T-cell (primary cell): ENCODE measurements around the gene ZFAND4. TPM values are rescaled to one million over a fixed set of nuclear protein-coding genes. Genes with fewer than 3 reads are reported as not detected.
"Not testable (repeated sequence)": the region's sequence is repeated elsewhere in the genome, so short reads cannot be mapped to it uniquely, and the experiment has no call there.

ENCODE experiments used
- ATAC-seq, 4 experiments: fragments of 200-7000 bp in 3 of 4; fragments of 150-1000 bp in 1 of 4; cut with Tn5 transposase; replicated peaks in 1 of 4; 1 replicate in 3 of 4; 2 replicates in 1 of 4; pipeline ENCODE4 v1.10.0; 2021; ENCODE audit warnings: moderate library complexity in 3 of 4, mild to moderate bottlenecking in 2 of 4, moderate number of reproducible peaks in 1 of 4
- CTCF ChIA-PET, 2 donors: fragments of 300-600 bp; sonication (Branson Sonifier 250); formaldehyde crosslinking; loops; one replicate each; lab custom pipeline; 2022; ENCODE audit warnings: antibody characterized with exemption in 2 of 2; lab: Charles Lee
- POLR2A ChIA-PET, 2 donors: fragments of 300-600 bp; sonication (Branson Sonifier 250); formaldehyde crosslinking; loops; one replicate each; lab custom pipeline; 2022; ENCODE audit warnings: antibody characterized with exemption in 2 of 2; lab: Charles Lee
- DNase-seq, 35 experiments: peaks; one replicate each; pipeline versions ENCODE4 v3.0.0 to v3.0.0-alpha.2; 2013 to 2023
- H3K27ac ChIP-seq: one replicate; pipeline ENCODE4 v1.5.1; 2013; ENCODE audit warnings: low read length
- H3K27me3 ChIP-seq, 2 experiments: replicated peaks in 1 of 2; 1 replicate in 1 of 2; 2 replicates in 1 of 2; pipeline versions ENCODE4 v1.6.1 to v1.7.0; 2013; ENCODE audit warnings: low read length in 1 of 2, mixed read lengths in 1 of 2; ENCODE audit not compliant: control insufficient read depth in 2 of 2, insufficient read depth in 2 of 2; ENCODE audit errors: extremely low read depth in 1 of 2
- H3K36me3 ChIP-seq, 2 donors: 1 replicate in 1 of 2; 2 replicates in 1 of 2; pipeline versions ENCODE4 v1.6.1 to v1.7.0; 2013; ENCODE audit warnings: low read length in 1 of 2; ENCODE audit not compliant: control insufficient read depth in 2 of 2, insufficient read depth in 1 of 2; ENCODE audit errors: extremely low read depth in 1 of 2
- H3K4me1 ChIP-seq, 2 experiments: 1 replicate in 1 of 2; 2 replicates in 1 of 2; pipeline versions ENCODE4 v1.6.1 to v1.7.0; 2013; ENCODE audit warnings: low read length in 2 of 2, mixed read lengths in 1 of 2; ENCODE audit not compliant: insufficient read depth in 2 of 2, control insufficient read depth in 1 of 2; ENCODE audit errors: extremely low read depth in 1 of 2
- H3K4me3 ChIP-seq, 2 donors: 1 replicate in 1 of 2; 2 replicates in 1 of 2; pipeline versions ENCODE4 v1.5.1 to v1.7.0; 2013; ENCODE audit warnings: mild to moderate bottlenecking in 2 of 2, low read length in 1 of 2, moderate library complexity in 1 of 2; ENCODE audit not compliant: control insufficient read depth in 1 of 2; ENCODE audit errors: extremely low read depth in 1 of 2
- H3K9me3 ChIP-seq: 2 replicates; pipeline ENCODE4 v1.7.0; 2013
- H3K27ac Mint-ChIP-seq, 2 donors: one replicate each; pipeline ENCODE4 v1.8.0; 2020 to 2021; ENCODE audit warnings: mild to moderate bottlenecking in 2 of 2, mixed read lengths in 2 of 2
- H3K27me3 Mint-ChIP-seq, 2 donors: one replicate each; pipeline ENCODE4 v1.8.0; 2021 to 2022; ENCODE audit warnings: mixed read lengths in 2 of 2
- H3K36me3 Mint-ChIP-seq: one replicate; pipeline ENCODE4 v1.8.0; 2021; ENCODE audit warnings: mixed read lengths
- H3K4me1 Mint-ChIP-seq, 3 donors: one replicate each; pipeline ENCODE4 v1.8.0; 2020 to 2022; ENCODE audit warnings: mixed read lengths in 3 of 3, mild to moderate bottlenecking in 1 of 3
- H3K4me3 Mint-ChIP-seq, 3 donors: one replicate each; pipeline ENCODE4 v1.8.0; 2020 to 2022; ENCODE audit warnings: mild to moderate bottlenecking in 3 of 3, mixed read lengths in 3 of 3, moderate library complexity in 3 of 3
- H3K9me3 Mint-ChIP-seq, 3 donors: one replicate each; pipeline ENCODE4 v1.8.0; 2020 to 2022; ENCODE audit warnings: mixed read lengths in 3 of 3
- WGBS: methylation state at CpG from one replicate; pipeline ENCODE4 v1.1.5; 2013; ENCODE audit warnings: missing lambda C conversion rate; ENCODE audit not compliant: insufficient coverage; 5-methylcytosine and 5-hydroxymethylcytosine counted together
- total RNA-seq, 35 experiments: library from RNA in 6 of 35; stranded (reverse) in 6 of 35; fragments of 120-200 nt in 1 of 35; gene quantifications; one replicate each; pipeline versions ENCODE4 v1.2.1 to v1.2.4 and lab custom pipeline; 2013 to 2026

Gene ZFAND4
- total RNA-seq, 5 donors from 2014 or later (not counting 1 experiment from before 2014, with no cell fraction given) = 26.8 to 32.1 (median 30.6) TPM

GRCh38 chr10:45678467-45678866 is 5.9 kb upstream of the ZFAND4 start:
- H3K27ac ChIP-seq, ATAC-seq, H3K9me3 Mint-ChIP-seq, H3K27me3 Mint-ChIP-seq, H3K9me3 ChIP-seq, H3K27me3 ChIP-seq, DNase-seq, H3K4me3 ChIP-seq, CTCF ChIA-PET, H3K4me1 ChIP-seq, H3K27ac Mint-ChIP-seq, H3K36me3 Mint-ChIP-seq, H3K36me3 ChIP-seq, POLR2A ChIA-PET, H3K4me1 Mint-ChIP-seq, H3K4me3 Mint-ChIP-seq: not testable (repeated sequence)
- WGBS = 86% methylated on average over 4 of the region's 14 CpGs

GRCh38 chr10:45675388-45675787 is 2.8 kb upstream of the ZFAND4 start:
- ATAC-seq (no peak), DNase-seq (no peak)
- Mint-ChIP-seq H3K9me3 (no peaks in the 10 kb centered on the region), H3K36me3 (no peaks in the 10 kb centered on the region), H3K27ac (no peak overlapping the region), H3K4me1 (peaks cover 18 to 22% (median 20%) of the 10 kb centered on the region in 3 donors), H3K27me3 (no peaks in the 10 kb centered on the region), H3K4me3 (no peak overlapping the region)
- H3K4me3 ChIP-seq = no peak overlapping the region
- no peaks in the 10 kb centered on the region for H3K9me3 ChIP-seq
- peaks cover 0 to 11% of the 10 kb centered on the region in 2 experiments for H3K4me1 ChIP-seq
- H3K36me3 ChIP-seq = no peaks in the 10 kb centered on the region
- no peak overlapping the region for H3K27ac ChIP-seq
- WGBS = 88% methylated on average over 3 of the region's 8 CpGs
- ChIA-PET CTCF (interaction anchor here in 1 of 2 donors (0.6 kb wide), 1 partner anchor 81 kb away, joined by 4 read pairs; no protein-coding TSS in a partner anchor), POLR2A (interaction anchor here in 1 of 2 donors (0.6 to 0.7 kb wide), 2 partner anchors 29 to 207 kb away, joined by 4 read pairs; no protein-coding TSS in a partner anchor)
- no peaks in the 10 kb centered on the region for H3K27me3 ChIP-seq

GRCh38 chr10:45673074-45673648 is 589 bp upstream of the ZFAND4 start:
- POLR2A ChIA-PET = no interaction called here
- peaks cover 0 to 13% of the 10 kb centered on the region in 2 experiments for H3K4me1 ChIP-seq
- CTCF ChIA-PET = interaction anchor here in 1 of 2 donors (0.6 kb wide), 1 partner anchor 29 kb away, joined by 4 read pairs; no protein-coding TSS in a partner anchor
- no peaks in the 10 kb centered on the region for H3K9me3 ChIP-seq
- H3K27me3 ChIP-seq = no peaks in the 10 kb centered on the region
- H3K36me3 ChIP-seq = no peaks in the 10 kb centered on the region
- Mint-ChIP-seq H3K4me1 (peaks cover 38 to 42% (median 40%) of the 10 kb centered on the region in 3 donors), H3K9me3 (no peaks in the 10 kb centered on the region), H3K4me3 (peak overlapping the region; percentile 83 to 85 (median 85)), H3K27ac (peak overlapping the region; percentile 77 to 79), H3K36me3 (no peaks in the 10 kb centered on the region), H3K27me3 (no peaks in the 10 kb centered on the region)
- no peak for ATAC-seq
- DNase-seq = peak in 1 of 35 experiments; percentile 26
- H3K27ac ChIP-seq = peak overlapping the region; percentile 78
- 77% methylated on average over 19 of the region's 19 CpGs for WGBS
- H3K4me3 ChIP-seq = peak overlapping the region; percentile 84

- H3K4me3 ChIP-seq, H3K27me3 ChIP-seq, H3K9me3 ChIP-seq, ATAC-seq, H3K27ac ChIP-seq, H3K36me3 ChIP-seq, H3K27me3 Mint-ChIP-seq, H3K9me3 Mint-ChIP-seq, H3K36me3 Mint-ChIP-seq, DNase-seq: not testable (repeated sequence)
- Mint-ChIP-seq H3K4me3 (peak overlapping the region; percentile 85 to 95 (median 88)), H3K4me1 (peaks cover 50 to 55% (median 53%) of the 10 kb centered on the region in 3 donors), H3K27ac (peak overlapping the region in 1 of 2 donors; percentile 93)
- POLR2A ChIA-PET = interaction anchor here in 1 of 2 donors (1.3 kb wide), 1 partner anchor 78 kb away, joined by 4 read pairs; no protein-coding TSS in a partner anchor
- CTCF ChIA-PET = interaction anchor here (0.5 to 1.3 kb wide), 5 partner anchors 15 to 241 kb away, joined by 3 to 5 read pairs (median 3); no protein-coding TSS in a partner anchor
- H3K4me1 ChIP-seq = peaks cover 0 to 13% of the 10 kb centered on the region in 2 experiments
- WGBS = 83% methylated on average over 1 of the region's 4 CpGs
Measured at GRCh38 chr10:45671300-45671699, 1.3 kb downstream of the ZFAND4 start.

- POLR2A ChIA-PET, H3K9me3 ChIP-seq, H3K27me3 Mint-ChIP-seq, H3K27ac ChIP-seq, H3K36me3 ChIP-seq, H3K4me3 ChIP-seq, ATAC-seq, H3K27me3 ChIP-seq, H3K9me3 Mint-ChIP-seq, CTCF ChIA-PET, DNase-seq, H3K36me3 Mint-ChIP-seq: not testable (repeated sequence)
- no CpG with 5 or more reads among the region's 3 CpGs for WGBS
- H3K4me1 Mint-ChIP-seq = peaks cover 56 to 59% (median 57%) of the 10 kb centered on the region in 3 donors
- H3K27ac Mint-ChIP-seq = peak overlapping the region in 1 of 2 donors; percentile 75
- peak overlapping the region in 2 of 3 donors; percentile 23 to 28 for H3K4me3 Mint-ChIP-seq
- H3K4me1 ChIP-seq = peaks cover 0 to 13% of the 10 kb centered on the region in 2 experiments
Measured at GRCh38 chr10:45669897-45670296, 2.7 kb downstream of the ZFAND4 start.

GRCh38 chr10:45660876-45661411 is 11.6 kb downstream of the ZFAND4 start:
- peaks cover 3 to 22% of the 10 kb centered on the region in 2 donors for H3K36me3 ChIP-seq
- H3K4me1 Mint-ChIP-seq = peaks cover 30 to 54% (median 49%) of the 10 kb centered on the region in 3 donors
- peaks cover 68% of the 10 kb centered on the region for H3K36me3 Mint-ChIP-seq
- no peaks in the 10 kb centered on the region for H3K27me3 Mint-ChIP-seq
- H3K27ac Mint-ChIP-seq = peak overlapping the region; percentile 59 to 75
- H3K9me3 ChIP-seq = peaks cover 3% of the 10 kb centered on the region
- H3K27ac ChIP-seq = no peak overlapping the region
- POLR2A ChIA-PET = no interaction called here
- ATAC-seq (no peak), DNase-seq (no peak)
- H3K27me3 ChIP-seq = no peaks in the 10 kb centered on the region
- CTCF ChIA-PET = no interaction called here
- peaks cover 4 to 32% (median 11%) of the 10 kb centered on the region in 3 donors for H3K9me3 Mint-ChIP-seq
- H3K4me3 Mint-ChIP-seq = peak overlapping the region in 1 of 3 donors; percentile 13
- no peak overlapping the region for H3K4me3 ChIP-seq
- WGBS = 100% methylated on average over 1 of the region's 2 CpGs
- peaks cover 0 to 9% of the 10 kb centered on the region in 2 experiments for H3K4me1 ChIP-seq
